Measurements from ENCODE around the gene SLC16A10.
"Not testable (repeated sequence)": the region's sequence is repeated elsewhere in the genome, so short reads cannot be mapped to it uniquely, and the experiment has no call there.

SLC16A10 gene

DNA sequence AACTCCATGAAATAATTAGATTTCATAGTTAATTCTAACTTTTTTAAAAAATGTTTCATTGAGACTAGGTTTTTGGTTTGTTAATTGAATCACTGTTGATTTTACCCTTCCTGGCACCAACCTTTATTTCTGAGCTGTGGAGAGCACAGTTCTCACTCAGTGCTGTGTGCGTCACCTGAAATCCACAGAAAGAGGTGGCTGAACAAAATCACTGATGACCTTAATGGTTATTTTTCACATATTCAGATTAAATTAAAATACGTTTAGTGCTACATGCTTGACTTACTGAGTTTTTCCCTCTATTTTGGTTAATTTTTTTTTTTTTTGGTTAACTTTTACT, 89.4 kb downstream of the SLC16A10 start:
- Histone ChIP-seq H3K27ac (ENCODE audit: insufficient read depth, low read length, poor library complexity, severe bottlenecking) (no peak overlapping the region), H3K9me3 (ENCODE audit: control insufficient read depth, low read length) (no peaks in the 10 kb centered on the region), H3K4me3 (ENCODE audit: insufficient read depth, low read depth, low read length, poor library complexity, severe bottlenecking) (no peak overlapping the region), H3K27me3 (replicated peaks; ENCODE audit: control insufficient read depth, insufficient read depth, low read length, poor library complexity, severe bottlenecking) (no peaks in the 10 kb centered on the region), H3K4me1 (ENCODE audit: control insufficient read depth, insufficient read depth, low read length, poor library complexity, severe bottlenecking) (peaks cover 9% of the 10 kb centered on the region), H3K36me3 (ENCODE audit: control insufficient read depth, insufficient read depth, low read length) (no peaks in the 10 kb centered on the region)
- no peak for DNase-seq

GRCh38 chr6:111177131-111177530, 89.8 kb downstream of the SLC16A10 start:
- no peak overlapping the region for H3K27ac ChIP-seq (ENCODE audit: insufficient read depth, low read length, poor library complexity, severe bottlenecking)
- no peaks in the 10 kb centered on the region for H3K36me3 ChIP-seq (ENCODE audit: control insufficient read depth, insufficient read depth, low read length)
- no peak overlapping the region for H3K4me3 ChIP-seq (ENCODE audit: insufficient read depth, low read depth, low read length, poor library complexity, severe bottlenecking)
- DNase-seq: no peak
- no peaks in the 10 kb centered on the region for H3K9me3 ChIP-seq (ENCODE audit: control insufficient read depth, low read length)
- peaks cover 9% of the 10 kb centered on the region for H3K4me1 ChIP-seq (ENCODE audit: control insufficient read depth, insufficient read depth, low read length, poor library complexity, severe bottlenecking)
- H3K27me3 ChIP-seq (replicated peaks; ENCODE audit: control insufficient read depth, insufficient read depth, low read length, poor library complexity, severe bottlenecking): no peaks in the 10 kb centered on the region

DNA sequence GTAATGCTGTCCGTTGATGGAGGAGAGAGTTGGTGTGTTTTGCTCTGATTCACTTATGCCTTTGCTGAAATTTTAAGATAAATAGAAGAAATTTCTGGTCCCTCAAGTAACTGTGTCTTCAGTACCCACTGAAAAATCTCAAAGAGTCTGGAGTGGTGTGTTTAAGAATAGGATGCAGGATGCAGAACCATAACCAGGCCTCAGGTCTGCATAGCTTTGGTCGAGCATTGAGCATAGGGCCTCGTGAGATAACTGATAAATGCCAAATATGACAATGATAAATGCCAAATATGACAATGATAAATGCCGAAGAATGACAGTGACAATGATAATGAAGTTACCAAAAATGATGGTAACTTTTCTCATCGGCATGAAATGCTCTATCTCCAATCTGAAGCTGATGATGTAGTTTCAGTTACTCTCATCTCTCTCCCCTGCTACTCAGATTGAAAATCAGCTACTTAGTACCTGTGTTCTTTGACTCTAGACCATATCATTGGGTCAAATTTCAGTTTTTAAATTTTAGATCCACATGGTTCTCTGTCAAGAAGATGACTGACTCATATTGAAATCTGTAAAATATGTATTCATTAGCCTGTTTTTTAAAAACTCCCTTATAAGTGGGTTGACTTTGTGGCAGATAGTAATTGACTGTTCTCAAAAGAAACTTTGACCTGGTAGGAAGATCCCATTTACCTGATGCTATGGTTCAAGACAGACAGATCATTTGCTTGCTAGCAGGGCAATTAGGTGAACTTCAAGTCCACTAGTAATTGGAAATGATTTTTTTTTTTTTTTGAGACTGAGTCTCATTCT, 96.6 kb downstream of the SLC16A10 start:
- DNase-seq: no peak
- no peaks in the 10 kb centered on the region for H3K36me3 ChIP-seq (ENCODE audit: control insufficient read depth, insufficient read depth, low read length)

DNA sequence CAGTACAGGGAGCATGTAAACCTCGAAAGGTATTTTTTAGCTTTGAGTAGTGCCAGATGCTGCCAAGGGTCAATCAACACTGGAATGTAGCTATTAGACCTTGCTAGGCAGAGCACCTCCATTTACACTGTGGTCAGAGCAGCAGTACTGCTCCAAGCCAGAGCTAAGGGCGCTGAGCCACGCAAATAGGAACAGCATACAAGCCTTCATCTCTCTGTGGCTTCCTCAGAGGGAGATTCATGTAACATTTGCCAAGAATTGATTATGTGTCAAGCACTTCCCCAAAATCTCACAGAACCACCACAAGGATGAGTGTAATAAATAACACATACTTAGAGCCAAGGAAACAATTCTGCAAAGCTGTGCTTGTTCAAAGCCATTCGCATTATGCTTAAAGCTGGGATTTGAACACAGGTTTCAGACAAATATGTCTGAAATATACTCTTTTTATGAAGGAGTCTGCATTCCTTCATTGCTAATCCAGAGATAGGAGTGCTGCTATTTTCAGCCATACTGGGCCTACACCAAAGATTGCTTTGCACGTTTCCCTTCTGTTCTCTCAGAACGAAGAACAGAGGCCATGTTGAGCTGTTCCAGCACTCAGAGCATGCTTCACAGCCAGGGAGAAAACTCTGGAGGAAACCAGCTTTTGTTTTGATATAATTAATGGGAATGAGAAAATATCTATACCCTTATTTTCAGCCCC, 97.7 kb downstream of the SLC16A10 start:
- no peak for DNase-seq
- H3K36me3 ChIP-seq (ENCODE audit: control insufficient read depth, insufficient read depth, low read length): no peaks in the 10 kb centered on the region

More for the DNA sequence above, 96.6 kb downstream of the SLC16A10 start:
- Histone ChIP-seq H3K9me3 (ENCODE audit: control insufficient read depth, low read length) (no peaks in the 10 kb centered on the region), H3K27ac (ENCODE audit: insufficient read depth, low read length, poor library complexity, severe bottlenecking) (no peak overlapping the region), H3K4me3 (ENCODE audit: insufficient read depth, low read depth, low read length, poor library complexity, severe bottlenecking) (no peak overlapping the region), H3K27me3 (replicated peaks; ENCODE audit: control insufficient read depth, insufficient read depth, low read length, poor library complexity, severe bottlenecking) (no peaks in the 10 kb centered on the region), H3K4me1 (ENCODE audit: control insufficient read depth, insufficient read depth, low read length, poor library complexity, severe bottlenecking) (no peaks in the 10 kb centered on the region)

GRCh38 chr6:111185954-111186353, 98.7 kb downstream of the SLC16A10 start:
- Histone ChIP-seq H3K9me3 (ENCODE audit: control insufficient read depth, low read length) (no peaks in the 10 kb centered on the region), H3K4me1 (ENCODE audit: control insufficient read depth, insufficient read depth, low read length, poor library complexity, severe bottlenecking) (no peaks in the 10 kb centered on the region), H3K27ac (ENCODE audit: insufficient read depth, low read length, poor library complexity, severe bottlenecking) (no peak overlapping the region), H3K27me3 (replicated peaks; ENCODE audit: control insufficient read depth, insufficient read depth, low read length, poor library complexity, severe bottlenecking) (no peaks in the 10 kb centered on the region), H3K36me3 (ENCODE audit: control insufficient read depth, insufficient read depth, low read length) (no peaks in the 10 kb centered on the region), H3K4me3 (ENCODE audit: insufficient read depth, low read depth, low read length, poor library complexity, severe bottlenecking) (no peak overlapping the region)
- DNase-seq: no peak

More for the DNA sequence above, 97.7 kb downstream of the SLC16A10 start:
- Histone ChIP-seq H3K9me3 (ENCODE audit: control insufficient read depth, low read length) (no peaks in the 10 kb centered on the region), H3K27ac (ENCODE audit: insufficient read depth, low read length, poor library complexity, severe bottlenecking) (no peak overlapping the region), H3K4me3 (ENCODE audit: insufficient read depth, low read depth, low read length, poor library complexity, severe bottlenecking) (no peak overlapping the region), H3K4me1 (ENCODE audit: control insufficient read depth, insufficient read depth, low read length, poor library complexity, severe bottlenecking) (no peaks in the 10 kb centered on the region), H3K27me3 (replicated peaks; ENCODE audit: control insufficient read depth, insufficient read depth, low read length, poor library complexity, severe bottlenecking) (no peaks in the 10 kb centered on the region)

GRCh38 chr6:111187874-111188273, 100.6 kb downstream of the SLC16A10 start:
- Histone ChIP-seq H3K9me3 (ENCODE audit: control insufficient read depth, low read length) (no peaks in the 10 kb centered on the region), H3K27me3 (replicated peaks; ENCODE audit: control insufficient read depth, insufficient read depth, low read length, poor library complexity, severe bottlenecking) (no peaks in the 10 kb centered on the region), H3K27ac (ENCODE audit: insufficient read depth, low read length, poor library complexity, severe bottlenecking) (no peak overlapping the region), H3K4me1 (ENCODE audit: control insufficient read depth, insufficient read depth, low read length, poor library complexity, severe bottlenecking) (no peaks in the 10 kb centered on the region), H3K4me3 (ENCODE audit: insufficient read depth, low read depth, low read length, poor library complexity, severe bottlenecking) (no peak overlapping the region), H3K36me3 (ENCODE audit: control insufficient read depth, insufficient read depth, low read length) (no peaks in the 10 kb centered on the region)
- no peak for DNase-seq

GRCh38 chr6:111189666-111190210, 102.4 kb downstream of the SLC16A10 start:
- H3K27me3 ChIP-seq (replicated peaks; ENCODE audit: control insufficient read depth, insufficient read depth, low read length, poor library complexity, severe bottlenecking); H3K36me3 ChIP-seq (ENCODE audit: control insufficient read depth, insufficient read depth, low read length); H3K4me1 ChIP-seq (ENCODE audit: control insufficient read depth, insufficient read depth, low read length, poor library complexity, severe bottlenecking); H3K9me3 ChIP-seq (ENCODE audit: control insufficient read depth, low read length); H3K27ac ChIP-seq (ENCODE audit: insufficient read depth, low read length, poor library complexity, severe bottlenecking); DNase-seq; H3K4me3 ChIP-seq (ENCODE audit: insufficient read depth, low read depth, low read length, poor library complexity, severe bottlenecking): not testable (repeated sequence)

- Histone ChIP-seq H3K36me3 (ENCODE audit: control insufficient read depth, insufficient read depth, low read length) (no peaks in the 10 kb centered on the region), H3K4me3 (ENCODE audit: insufficient read depth, low read depth, low read length, poor library complexity, severe bottlenecking) (no peak overlapping the region), H3K27ac (ENCODE audit: insufficient read depth, low read length, poor library complexity, severe bottlenecking) (no peak overlapping the region), H3K9me3 (ENCODE audit: control insufficient read depth, low read length) (no peaks in the 10 kb centered on the region), H3K4me1 (ENCODE audit: control insufficient read depth, insufficient read depth, low read length, poor library complexity, severe bottlenecking) (no peaks in the 10 kb centered on the region), H3K27me3 (replicated peaks; ENCODE audit: control insufficient read depth, insufficient read depth, low read length, poor library complexity, severe bottlenecking) (no peaks in the 10 kb centered on the region)
- no peak for DNase-seq
Observed at GRCh38 chr6:111190637-111191036, 103.3 kb downstream of the SLC16A10 start.

DNA sequence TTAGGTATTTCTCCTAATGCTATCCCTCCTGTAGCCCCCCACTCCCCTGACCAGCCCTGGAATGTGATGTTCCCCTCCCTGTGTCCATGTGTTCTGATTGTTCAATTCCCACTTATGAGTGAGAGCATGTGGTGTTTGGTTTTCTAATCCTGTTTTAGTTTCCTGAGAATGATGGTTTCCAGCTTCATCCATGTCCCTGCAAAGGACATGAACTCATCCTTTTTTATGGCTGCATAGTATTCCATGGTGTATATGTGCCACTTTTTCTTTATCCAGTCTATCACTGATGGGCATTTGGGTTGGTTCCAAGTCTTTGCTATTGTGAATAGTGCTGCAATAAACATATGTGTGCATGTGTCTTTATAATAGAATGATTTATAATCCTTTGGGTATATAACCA, 103.8 kb downstream of the SLC16A10 start:
- DNase-seq; H3K9me3 ChIP-seq (ENCODE audit: control insufficient read depth, low read length): not testable (repeated sequence)

GRCh38 chr6:111192911-111193555, 105.7 kb downstream of the SLC16A10 start:
- H3K36me3 ChIP-seq (ENCODE audit: control insufficient read depth, insufficient read depth, low read length): no peaks in the 10 kb centered on the region
- DNase-seq: no peak

More for the DNA sequence above, 103.8 kb downstream of the SLC16A10 start:
- H3K4me1 ChIP-seq (ENCODE audit: control insufficient read depth, insufficient read depth, low read length, poor library complexity, severe bottlenecking); H3K36me3 ChIP-seq (ENCODE audit: control insufficient read depth, insufficient read depth, low read length); H3K4me3 ChIP-seq (ENCODE audit: insufficient read depth, low read depth, low read length, poor library complexity, severe bottlenecking); H3K27ac ChIP-seq (ENCODE audit: insufficient read depth, low read length, poor library complexity, severe bottlenecking); H3K27me3 ChIP-seq (replicated peaks; ENCODE audit: control insufficient read depth, insufficient read depth, low read length, poor library complexity, severe bottlenecking): not testable (repeated sequence)

More at GRCh38 chr6:111192911-111193555, 105.7 kb downstream of the SLC16A10 start:
- Histone ChIP-seq H3K4me1 (ENCODE audit: control insufficient read depth, insufficient read depth, low read length, poor library complexity, severe bottlenecking) (no peaks in the 10 kb centered on the region), H3K9me3 (ENCODE audit: control insufficient read depth, low read length) (no peaks in the 10 kb centered on the region), H3K4me3 (ENCODE audit: insufficient read depth, low read depth, low read length, poor library complexity, severe bottlenecking) (no peak overlapping the region), H3K27ac (ENCODE audit: insufficient read depth, low read length, poor library complexity, severe bottlenecking) (no peak overlapping the region), H3K27me3 (replicated peaks; ENCODE audit: control insufficient read depth, insufficient read depth, low read length, poor library complexity, severe bottlenecking) (no peaks in the 10 kb centered on the region)

Data from effector memory CD4-positive, alpha-beta T cell (primary cell).